Measurements from ENCODE around the gene MIOX. TPM values are rescaled to one million over a fixed set of nuclear protein-coding genes. Genes with fewer than 3 reads are reported as not detected.

The MIOX gene
- total and polyA plus RNA-seq, 2 of the 13 experiments (the other 11 are each of a cell fraction or from before 2014, with no cell fraction given): 1.5 to 2.9 TPM

- TF ChIP-seq, protein P1, sequence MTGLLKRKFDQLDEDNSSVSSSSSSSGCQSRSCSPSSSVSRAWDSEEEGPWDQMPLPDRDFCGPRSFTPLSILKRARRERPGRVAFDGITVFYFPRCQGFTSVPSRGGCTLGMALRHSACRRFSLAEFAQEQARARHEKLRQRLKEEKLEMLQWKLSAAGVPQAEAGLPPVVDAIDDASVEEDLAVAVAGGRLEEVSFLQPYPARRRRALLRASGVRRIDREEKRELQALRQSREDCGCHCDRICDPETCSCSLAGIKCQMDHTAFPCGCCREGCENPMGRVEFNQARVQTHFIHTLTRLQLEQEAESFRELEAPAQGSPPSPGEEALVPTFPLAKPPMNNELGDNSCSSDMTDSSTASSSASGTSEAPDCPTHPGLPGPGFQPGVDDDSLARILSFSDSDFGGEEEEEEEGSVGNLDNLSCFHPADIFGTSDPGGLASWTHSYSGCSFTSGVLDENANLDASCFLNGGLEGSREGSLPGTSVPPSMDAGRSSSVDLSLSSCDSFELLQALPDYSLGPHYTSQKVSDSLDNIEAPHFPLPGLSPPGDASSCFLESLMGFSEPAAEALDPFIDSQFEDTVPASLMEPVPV (CRISPR knock-in tag; IDR thresholded peaks at IDR 0.05): peak; percentile 76
- TF ChIP-seq TAF15 (IDR thresholded peaks at IDR 0.05; ENCODE audit: low read depth, low read length, poor library complexity, severe bottlenecking): peak; percentile 94
- TF ChIP-seq, protein P2, sequence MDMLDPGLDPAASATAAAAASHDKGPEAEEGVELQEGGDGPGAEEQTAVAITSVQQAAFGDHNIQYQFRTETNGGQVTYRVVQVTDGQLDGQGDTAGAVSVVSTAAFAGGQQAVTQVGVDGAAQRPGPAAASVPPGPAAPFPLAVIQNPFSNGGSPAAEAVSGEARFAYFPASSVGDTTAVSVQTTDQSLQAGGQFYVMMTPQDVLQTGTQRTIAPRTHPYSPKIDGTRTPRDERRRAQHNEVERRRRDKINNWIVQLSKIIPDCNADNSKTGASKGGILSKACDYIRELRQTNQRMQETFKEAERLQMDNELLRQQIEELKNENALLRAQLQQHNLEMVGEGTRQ (IDR thresholded peaks at IDR 0.05; ENCODE audit: low read depth, low read length): no peak
- TF ChIP-seq, protein P2 (CRISPR knock-in tag; IDR thresholded peaks at IDR 0.05; ENCODE audit: borderline replicate concordance): no peak
- TF ChIP-seq ZNF740 (CRISPR knock-in tag; IDR thresholded peaks at IDR 0.05): no peak
- TF ChIP-seq LBX2 (CRISPR knock-in tag; IDR thresholded peaks at IDR 0.05; ENCODE audit: borderline replicate concordance): no peak
- peak; percentile 13 for TF ChIP-seq AGO2 (optimal IDR thresholded peaks at IDR 0.05; ENCODE audit: low read depth, low read length)
- TF ChIP-seq, protein P3, sequence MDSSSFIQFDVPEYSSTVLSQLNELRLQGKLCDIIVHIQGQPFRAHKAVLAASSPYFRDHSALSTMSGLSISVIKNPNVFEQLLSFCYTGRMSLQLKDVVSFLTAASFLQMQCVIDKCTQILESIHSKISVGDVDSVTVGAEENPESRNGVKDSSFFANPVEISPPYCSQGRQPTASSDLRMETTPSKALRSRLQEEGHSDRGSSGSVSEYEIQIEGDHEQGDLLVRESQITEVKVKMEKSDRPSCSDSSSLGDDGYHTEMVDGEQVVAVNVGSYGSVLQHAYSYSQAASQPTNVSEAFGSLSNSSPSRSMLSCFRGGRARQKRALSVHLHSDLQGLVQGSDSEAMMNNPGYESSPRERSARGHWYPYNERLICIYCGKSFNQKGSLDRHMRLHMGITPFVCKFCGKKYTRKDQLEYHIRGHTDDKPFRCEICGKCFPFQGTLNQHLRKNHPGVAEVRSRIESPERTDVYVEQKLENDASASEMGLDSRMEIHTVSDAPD (CRISPR knock-in tag; IDR thresholded peaks at IDR 0.05): peak; percentile 53; the same call in 1 of the 2 replicates
- no peak for TF ChIP-seq MED13 (CRISPR knock-in tag; IDR thresholded peaks at IDR 0.05)
- peak; percentile 47; the same call in 1 of the 2 replicates for TF ChIP-seq TMF1 (CRISPR knock-in tag; IDR thresholded peaks at IDR 0.05; ENCODE audit: low read depth)
- TF ChIP-seq NR2C2 (CRISPR knock-in tag; IDR thresholded peaks at IDR 0.05; ENCODE audit: borderline replicate concordance): peak; percentile 69; the same call in 1 of the 2 replicates
- TF ChIP-seq POLR2A (IDR thresholded peaks at IDR 0.05; ENCODE audit: insufficient read depth in 1 of 2, low read depth in 2 of 2, low read length in 2 of 2): peak in 1 of 2 experiments; percentile 20; a peak in 1 of 4 replicates
- peak; percentile 34; the same call in 1 of the 2 replicates for TF ChIP-seq ZNF446 (CRISPR knock-in tag; IDR thresholded peaks at IDR 0.05)
- TF ChIP-seq ZNF143 (CRISPR knock-in tag; IDR thresholded peaks at IDR 0.05): peak; percentile 2; the same call in 1 of the 2 replicates
- TF ChIP-seq BCL6 (CRISPR knock-in tag; IDR thresholded peaks at IDR 0.05): peak; percentile 51
- TF ChIP-seq ZNF737 (CRISPR knock-in tag; IDR thresholded peaks at IDR 0.05; ENCODE audit: borderline replicate concordance): no peak
- peak; percentile 55; the same call in 1 of the 2 replicates for TF ChIP-seq ZNF687 (CRISPR knock-in tag; IDR thresholded peaks at IDR 0.05)
Measured at GRCh38 chr22:50530877-50531545, 44.4 kb downstream of the MIOX start (continued).
